LoVo (cell line): ENCODE results near the gene LYRM1.
"Not testable (repeated sequence)": the region's sequence is repeated elsewhere in the genome, so short reads cannot be mapped to it uniquely, and the experiment has no call there.

ENCODE experiments used
- DNase-seq: peaks from one replicate; pipeline ENCODE4 v3.0.0-alpha.2; 2016; ENCODE audit warnings: low spot score

LYRM1 gene

GRCh38 chr16:20902426-20902825, 1.9 kb downstream of the LYRM1 start:
- DNase-seq, result no peak

GRCh38 chr16:20903116-20903898, 2.7 kb downstream of the LYRM1 start:
- DNase-seq, result no peak

GRCh38 chr16:20903899-20904506, 3.4 kb downstream of the LYRM1 start:
- no peak for DNase-seq

GRCh38 chr16:20904507-20905081, 4.0 kb downstream of the LYRM1 start:
- peak; percentile 30 for DNase-seq

- DNase-seq, result no peak
Measured at GRCh38 chr16:20905576-20905975, 5.0 kb downstream of the LYRM1 start.

GRCh38 chr16:20906341-20907255, 6.0 kb downstream of the LYRM1 start:
- DNase-seq, result no peak

- peak; percentile 52 for DNase-seq
Measured at GRCh38 chr16:20910781-20911321, 10.3 kb downstream of the LYRM1 start.

- no peak for DNase-seq
Measured at GRCh38 chr16:20911361-20911760, 10.8 kb downstream of the LYRM1 start.

- no peak for DNase-seq
Measured at GRCh38 chr16:20916289-20916688, 15.7 kb downstream of the LYRM1 start.

- DNase-seq, result no peak
Measured at GRCh38 chr16:20916942-20917341, 16.4 kb downstream of the LYRM1 start.

GRCh38 chr16:20918486-20919239, 18.1 kb downstream of the LYRM1 start:
- no peak for DNase-seq

- DNase-seq, result no peak
Measured at GRCh38 chr16:20920091-20920490, 19.5 kb downstream of the LYRM1 start.

- DNase-seq, result no peak
Measured at GRCh38 chr16:20920799-20921198, 20.2 kb downstream of the LYRM1 start.

GRCh38 chr16:20923876-20924275, 23.3 kb downstream of the LYRM1 start:
- DNase-seq, result no peak

- no peak for DNase-seq
Measured at GRCh38 chr16:20925751-20926150, 25.2 kb downstream of the LYRM1 start.

- no peak for DNase-seq
Measured at GRCh38 chr16:20928774-20929411, 28.3 kb downstream of the LYRM1 start.

GRCh38 chr16:20929676-20930364, 29.2 kb downstream of the LYRM1 start:
- not testable (repeated sequence) for DNase-seq

- no peak for DNase-seq
Measured at GRCh38 chr16:20930365-20930690, 29.8 kb downstream of the LYRM1 start.

- no peak for DNase-seq
Measured at GRCh38 chr16:20931066-20931600, 30.6 kb downstream of the LYRM1 start.

GRCh38 chr16:20933589-20933988, 33.0 kb downstream of the LYRM1 start:
- DNase-seq, result no peak
